Activated naive CD8-positive, alpha-beta T cell treated with anti-CD3 and anti-CD28 coated beads, Interleukin-2, amount 50 U/mL, for 16 hours (primary cell): ENCODE data around the gene TMEM117.
"Not testable (repeated sequence)": the region's sequence is repeated elsewhere in the genome, so short reads cannot be mapped to it uniquely, and the experiment has no call there.

Experiments
- DNase-seq: peaks from one replicate; pipeline ENCODE4 v3.0.0-alpha.2; 2020; ENCODE audit warnings: low read depth, low spot score

The TMEM117 gene

DNA sequence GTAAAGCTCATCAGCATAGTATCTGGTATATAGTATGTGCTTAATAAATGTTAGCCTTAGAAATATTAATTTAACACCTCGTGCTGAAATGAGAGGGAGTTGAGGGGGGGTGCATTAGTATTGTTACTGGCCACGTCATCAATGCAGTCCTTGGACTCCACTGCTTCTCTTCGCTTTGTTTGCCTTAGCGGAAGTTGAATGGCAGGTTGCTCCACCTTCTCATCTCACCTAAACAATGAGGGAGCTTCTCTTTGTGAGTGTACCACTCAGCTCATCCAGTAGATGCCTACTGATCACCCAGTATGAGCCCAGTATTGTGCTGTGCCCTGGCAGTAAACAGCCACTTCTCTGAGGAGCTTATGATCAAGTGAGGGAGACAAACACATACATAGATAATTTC is 4.5 kb downstream of the TMEM117 start:
- DNase-seq = no peak

DNA sequence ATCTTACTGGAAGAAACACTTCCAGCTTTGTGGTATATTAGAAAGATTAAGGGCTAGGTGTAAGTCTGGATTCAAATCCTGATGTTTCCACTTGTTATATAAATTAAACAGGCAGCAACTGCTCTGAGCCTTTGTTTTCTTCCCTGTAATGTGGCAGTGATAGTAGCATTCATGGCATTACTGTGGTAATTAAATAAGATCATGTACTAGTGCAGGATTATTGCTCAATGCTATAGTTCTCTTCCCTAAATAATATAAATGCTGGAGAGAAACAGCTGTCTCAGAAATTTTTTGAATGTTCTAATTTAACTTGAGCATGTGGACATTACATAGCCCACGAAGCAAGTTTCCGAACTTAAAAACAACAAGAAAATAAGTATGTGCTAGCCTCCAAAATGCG is 5.4 kb downstream of the TMEM117 start:
- DNase-seq = no peak

DNA sequence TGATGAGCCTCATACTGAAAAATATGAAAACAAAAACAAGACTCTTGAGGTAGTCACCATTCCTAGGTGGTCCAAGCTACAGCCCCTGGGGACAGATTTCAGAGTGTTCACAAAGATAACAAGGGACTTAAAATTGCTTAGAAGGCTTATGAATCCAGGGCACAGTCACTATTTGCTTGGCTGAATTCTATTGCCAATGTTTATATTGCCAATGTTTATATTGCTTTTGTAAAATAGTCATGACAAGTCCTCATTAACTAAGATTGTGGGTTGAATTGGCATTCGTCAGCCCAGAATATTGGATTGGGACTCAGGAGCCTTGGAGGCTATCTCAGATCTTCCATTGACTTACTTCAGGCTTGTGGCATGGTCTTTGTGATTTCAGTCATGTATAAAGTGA is 6.4 kb downstream of the TMEM117 start:
- DNase-seq = no peak

- DNase-seq = not testable (repeated sequence)
Observed at GRCh38 chr12:43847425-43848225, 11.7 kb downstream of the TMEM117 start.

GRCh38 chr12:43848226-43848507 is 12.3 kb downstream of the TMEM117 start:
- DNase-seq = no peak

- DNase-seq = no peak
Observed at GRCh38 chr12:43848786-43849185, 12.9 kb downstream of the TMEM117 start.

- DNase-seq = no peak
Observed at GRCh38 chr12:43852744-43853143, 16.9 kb downstream of the TMEM117 start.

DNA sequence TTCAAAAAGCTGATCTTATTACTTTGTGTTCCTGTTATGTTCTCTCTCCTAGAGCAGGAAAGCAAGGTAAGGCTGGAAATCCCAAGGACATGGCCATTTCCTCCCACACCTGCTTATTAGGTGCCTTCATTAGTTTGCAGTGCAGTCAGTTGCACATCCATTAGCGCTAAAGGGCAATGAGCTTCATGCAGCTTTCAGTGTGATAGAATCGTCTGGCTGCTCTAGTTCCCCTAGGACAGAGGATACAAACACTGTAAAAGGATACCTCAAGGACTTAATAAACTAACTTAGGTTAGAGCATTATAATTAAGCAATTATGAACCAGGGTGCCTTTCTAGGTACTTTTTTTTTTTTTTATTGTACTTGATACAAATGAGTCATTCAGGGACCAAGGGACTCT is 21.1 kb downstream of the TMEM117 start:
- no peak for DNase-seq

DNA sequence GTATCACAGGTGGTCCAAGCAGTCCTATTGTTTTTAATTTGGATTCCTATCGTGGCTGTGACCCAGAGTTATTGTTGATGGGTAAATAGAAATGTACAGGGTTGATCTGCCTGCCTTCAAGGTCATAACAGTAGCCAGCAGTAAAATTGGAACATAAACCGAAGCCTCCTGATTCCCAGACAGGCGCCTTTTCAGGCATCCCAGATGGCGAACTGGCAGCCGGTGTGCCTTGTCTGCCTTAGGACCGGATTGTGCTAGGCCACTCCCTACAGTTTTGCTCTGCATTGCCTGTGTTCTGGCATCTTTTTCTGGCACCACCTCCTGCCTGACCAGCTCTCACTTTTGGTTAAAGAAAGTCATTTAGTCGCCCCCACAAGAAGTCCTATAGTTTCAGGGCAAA is 22.2 kb downstream of the TMEM117 start:
- DNase-seq = no peak

DNA sequence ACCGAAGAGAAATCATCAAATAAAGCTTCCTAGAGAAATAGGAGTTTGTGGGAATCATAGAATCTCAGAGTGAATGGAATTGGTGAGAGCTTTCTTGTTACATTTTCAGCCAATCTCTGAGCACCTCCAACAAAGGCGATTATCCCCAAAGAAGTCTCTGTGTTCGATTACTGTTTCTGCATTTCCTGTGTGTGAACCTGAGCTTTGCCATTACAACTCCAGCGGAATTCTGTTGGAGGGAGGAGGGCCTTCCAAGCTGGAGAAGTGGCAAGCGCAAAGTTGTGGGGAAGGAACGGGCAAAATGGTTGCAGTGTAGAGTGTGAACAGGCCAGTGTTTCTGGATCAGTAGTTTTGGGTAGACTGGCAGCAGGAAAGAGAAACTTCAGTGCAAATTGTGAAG is 23.1 kb downstream of the TMEM117 start:
- DNase-seq = no peak

DNA sequence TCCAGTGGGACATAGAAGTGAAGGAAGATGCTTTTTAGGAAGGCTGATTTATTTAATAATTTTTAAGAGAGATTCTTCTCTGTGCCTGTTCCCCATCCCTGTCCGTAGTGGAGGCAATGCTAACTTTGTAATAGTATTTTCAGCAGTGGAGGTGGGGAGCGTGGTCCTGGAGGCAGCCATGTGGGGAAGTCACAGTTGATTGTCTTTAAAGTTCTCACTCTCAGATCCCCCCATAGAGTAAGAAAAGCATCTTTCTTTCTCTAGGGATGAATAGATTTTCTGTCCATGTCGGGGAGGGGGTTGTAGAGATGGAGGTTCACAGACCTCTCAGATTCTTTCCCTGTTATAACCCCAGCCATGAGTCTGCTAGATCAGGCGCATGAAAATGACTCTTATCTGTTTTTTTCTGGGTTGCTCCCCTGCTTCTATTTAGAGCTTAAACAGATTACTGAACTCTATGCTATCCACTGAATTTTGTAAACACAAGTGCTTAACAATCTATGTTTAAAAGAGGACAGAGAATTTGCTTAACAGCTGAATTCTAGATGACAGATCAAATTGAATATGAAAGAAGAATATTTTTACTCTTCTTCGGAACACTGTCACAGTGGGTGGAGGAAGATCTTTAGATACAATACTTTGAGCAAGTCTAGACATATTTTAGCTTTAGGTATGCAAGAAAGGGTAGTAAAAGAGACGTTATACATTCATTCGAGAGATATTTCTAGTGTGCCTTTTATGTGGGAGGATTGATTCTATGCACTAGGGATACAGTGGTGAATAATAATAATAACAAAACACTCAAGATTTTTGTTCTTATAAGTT is 25.3 kb downstream of the TMEM117 start:
- DNase-seq = no peak

- no peak for DNase-seq
Observed at GRCh38 chr12:43861840-43862150, 25.9 kb downstream of the TMEM117 start.

- DNase-seq = no peak
Observed at GRCh38 chr12:43863770-43864366, 28.0 kb downstream of the TMEM117 start.

DNA sequence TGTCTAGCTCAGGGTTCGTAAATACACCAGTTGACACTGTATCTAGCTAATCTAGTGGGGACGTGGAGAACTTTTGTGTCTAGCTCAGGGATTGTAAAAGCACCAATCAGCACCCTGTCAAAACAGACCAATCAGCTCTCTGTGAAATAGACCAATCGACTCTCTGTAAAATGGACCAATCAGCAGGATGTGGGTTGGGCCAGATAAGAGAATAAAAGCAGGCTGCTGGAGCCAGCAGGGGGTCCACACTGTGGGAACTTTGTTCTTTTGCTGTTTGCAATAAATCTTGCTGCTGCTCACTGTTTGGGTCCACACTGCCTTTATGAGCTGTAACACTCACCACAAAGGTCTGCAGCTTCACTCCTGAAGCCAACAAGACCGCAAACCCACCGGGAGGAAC is 28.7 kb downstream of the TMEM117 start:
- not testable (repeated sequence) for DNase-seq

DNA sequence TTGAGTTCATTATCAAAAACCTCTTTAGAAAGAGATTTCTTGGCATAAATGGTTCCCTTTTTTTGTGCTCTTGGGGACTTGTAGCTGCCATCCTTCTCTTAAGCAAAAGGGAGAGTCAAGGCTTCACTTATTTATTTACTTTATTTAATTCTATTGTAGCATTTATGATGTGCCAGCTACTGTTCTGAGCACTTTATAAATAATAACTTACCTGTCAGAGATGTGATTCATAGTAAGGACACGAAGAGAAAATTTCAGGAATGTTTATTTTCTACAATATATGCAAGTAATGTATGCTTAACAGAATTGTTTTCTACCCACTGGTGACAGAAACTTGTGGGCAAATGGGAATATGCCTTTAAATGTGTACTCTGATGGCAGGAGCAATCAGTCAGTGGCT is 33.3 kb downstream of the TMEM117 start:
- DNase-seq = no peak

- not testable (repeated sequence) for DNase-seq
Observed at GRCh38 chr12:43869765-43870164, 33.9 kb downstream of the TMEM117 start.

DNA sequence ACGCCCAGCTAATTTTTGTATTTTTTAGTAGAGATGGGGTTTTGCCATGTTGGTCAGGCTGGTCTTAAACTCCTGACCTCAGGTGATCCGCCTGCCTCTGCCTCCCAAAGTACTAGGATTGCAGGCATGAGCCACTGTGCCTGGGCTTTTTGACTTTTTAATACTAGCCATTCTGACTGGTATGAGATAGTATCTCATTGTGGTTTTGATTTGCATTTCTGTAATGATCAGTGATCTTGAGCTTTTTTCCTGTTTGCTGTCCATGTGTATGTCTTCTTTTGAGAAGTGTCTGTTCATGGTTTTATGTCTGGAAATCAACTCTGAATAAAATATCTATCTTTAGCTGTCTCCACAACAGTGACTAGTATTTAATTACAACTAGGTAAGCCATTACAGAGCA is 35.4 kb downstream of the TMEM117 start:
- DNase-seq = not testable (repeated sequence)

DNA sequence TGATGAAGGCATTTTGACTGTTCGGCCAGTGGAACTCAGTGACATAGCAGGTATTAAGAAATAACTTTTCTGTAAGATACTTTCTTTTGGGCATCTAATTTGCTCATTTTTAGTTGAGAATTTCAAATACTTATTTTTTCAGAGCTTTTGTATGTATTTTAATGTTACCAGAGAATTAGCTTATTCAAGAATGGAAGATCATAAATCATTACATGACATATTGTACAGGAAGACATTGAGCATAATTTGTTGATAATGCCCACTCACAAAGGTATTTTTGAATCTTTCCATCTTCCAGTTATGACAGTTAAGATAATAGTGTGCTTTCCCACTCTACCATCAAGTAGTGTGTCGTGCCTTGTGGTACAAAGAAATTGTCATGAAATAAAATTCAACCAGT is 36.5 kb downstream of the TMEM117 start:
- no peak for DNase-seq

GRCh38 chr12:43878050-43878449 is 42.2 kb downstream of the TMEM117 start:
- no peak for DNase-seq

- no peak for DNase-seq
Observed at GRCh38 chr12:43880547-43880946, 44.7 kb downstream of the TMEM117 start.

- DNase-seq = no peak
Observed at GRCh38 chr12:43882578-43883178, 46.8 kb downstream of the TMEM117 start.

DNA sequence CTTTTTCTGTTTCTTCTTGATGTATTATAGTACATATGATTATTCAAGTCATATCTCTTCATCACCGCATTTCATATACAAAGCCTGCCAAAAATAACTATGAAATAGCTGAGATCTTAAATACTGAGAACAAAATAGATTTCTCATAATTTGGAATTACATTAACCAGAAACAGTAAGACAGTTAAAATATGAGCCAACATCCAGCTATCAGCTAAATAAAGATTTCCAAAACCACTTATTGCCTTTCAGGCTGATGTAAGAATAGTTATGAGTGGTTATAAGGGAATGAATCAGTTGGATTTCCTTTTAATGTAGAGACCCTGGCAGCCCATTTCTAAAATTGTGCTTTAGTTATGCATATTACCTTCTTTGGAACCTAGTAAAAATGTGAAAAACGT is 47.4 kb downstream of the TMEM117 start:
- DNase-seq = no peak

DNA sequence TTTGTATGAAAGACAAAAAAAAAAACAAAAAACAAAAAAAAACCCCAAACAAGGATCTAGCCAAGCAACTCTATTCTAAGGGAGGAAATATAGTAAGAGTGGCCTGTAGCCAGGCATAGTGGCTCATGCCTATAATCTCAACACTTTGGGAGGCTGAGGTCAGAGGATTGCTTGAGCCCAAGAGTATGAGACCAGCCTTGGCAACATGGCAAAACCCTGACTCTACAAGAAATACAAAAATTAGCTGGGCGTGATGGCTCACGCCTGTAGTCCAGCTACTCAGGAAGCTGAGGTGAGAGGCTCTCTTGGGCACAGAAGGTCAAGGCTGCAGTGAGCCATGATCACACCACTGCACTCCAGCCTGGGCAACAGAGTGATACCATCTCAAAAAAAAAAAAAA is 47.9 kb downstream of the TMEM117 start:
- no peak for DNase-seq
